Measurements from ENCODE around the gene GPSM1. TPM values are rescaled to one million over a fixed set of nuclear protein-coding genes. Genes with fewer than 3 reads are reported as not detected.

GPSM1 gene
- total RNA-seq, 2 donors from 2014 or later: 2.3 to 3.4 TPM

GRCh38 chr9:136280535-136281315 is 46.6 kb upstream of the GPSM1 start:
- TF ChIP-seq CTCF (IDR thresholded peaks at IDR 0.05): no peak
- Histone ChIP-seq H3K4me3 (no peak overlapping the region), H3K9ac (ENCODE audit: low read depth in 2 of 2, low read length in 2 of 2) (no peak overlapping the region), H3K27me3 (no peaks in the 10 kb centered on the region), H3K36me3 (no peaks in the 10 kb centered on the region), H3K9me3 (no peaks in the 10 kb centered on the region), H3K4me1 (peaks cover 5% of the 10 kb centered on the region), H3K27ac (no peak overlapping the region)
- intact Hi-C loops (cut with DNase I): loop anchor here (10.0 kb wide), 1 partner anchor 106 kb away; no protein-coding TSS in a partner anchor
- no peak for DNase-seq

- no peak for TF ChIP-seq CTCF (IDR thresholded peaks at IDR 0.05)
- no peak overlapping the region for H3K4me3 ChIP-seq
- intact Hi-C loops (cut with DNase I): loop anchor here (10.0 kb wide), 1 partner anchor 107 kb away; no protein-coding TSS in a partner anchor
- no peaks in the 10 kb centered on the region for H3K36me3 ChIP-seq
- no peaks in the 10 kb centered on the region for H3K27me3 ChIP-seq
- H3K4me1 ChIP-seq: peaks cover 5% of the 10 kb centered on the region
- no peaks in the 10 kb centered on the region for H3K9me3 ChIP-seq
- H3K27ac ChIP-seq: no peak overlapping the region
- DNase-seq: no peak
- no peak overlapping the region for H3K9ac ChIP-seq (ENCODE audit: low read depth in 2 of 2, low read length in 2 of 2)
Observed at GRCh38 chr9:136281421-136282271, 45.7 kb upstream of the GPSM1 start.

- no peak for DNase-seq
- H3K27me3 ChIP-seq: no peaks in the 10 kb centered on the region
- H3K9me3 ChIP-seq: no peaks in the 10 kb centered on the region
- H3K36me3 ChIP-seq: no peaks in the 10 kb centered on the region
- no peak overlapping the region for H3K27ac ChIP-seq
- H3K4me3 ChIP-seq: no peak overlapping the region
- no peak overlapping the region for H3K9ac ChIP-seq (ENCODE audit: low read depth in 2 of 2, low read length in 2 of 2)
- intact Hi-C loops (cut with DNase I): loop anchor here (10.0 kb wide), 1 partner anchor 108 kb away; no protein-coding TSS in a partner anchor
- H3K4me1 ChIP-seq: peaks cover 5% of the 10 kb centered on the region
- TF ChIP-seq CTCF (IDR thresholded peaks at IDR 0.05): no peak
Observed at GRCh38 chr9:136282272-136282861, 45.0 kb upstream of the GPSM1 start.

- Histone ChIP-seq H3K27me3 (no peaks in the 10 kb centered on the region), H3K4me3 (no peak overlapping the region), H3K36me3 (no peaks in the 10 kb centered on the region), H3K27ac (no peak overlapping the region), H3K9ac (ENCODE audit: low read depth in 2 of 2, low read length in 2 of 2) (peak overlapping the region in 1 of 2 donors; percentile 44), H3K4me1 (peaks cover 5% of the 10 kb centered on the region), H3K9me3 (no peaks in the 10 kb centered on the region)
- intact Hi-C loops (cut with DNase I): loop anchor here (10.0 kb wide), 1 partner anchor 109 kb away; no protein-coding TSS in a partner anchor
- DNase-seq: peak; percentile 73
- peak; percentile 74 for TF ChIP-seq CTCF (IDR thresholded peaks at IDR 0.05)
Observed at GRCh38 chr9:136283291-136284235, 43.8 kb upstream of the GPSM1 start.
